ENCODE data around the gene ACKR4. TPM values are rescaled to one million over a fixed set of nuclear protein-coding genes. Genes with fewer than 3 reads are reported as not detected.

The ACKR4 gene
- total RNA-seq, 1 donor: 0.31 TPM

DNA sequence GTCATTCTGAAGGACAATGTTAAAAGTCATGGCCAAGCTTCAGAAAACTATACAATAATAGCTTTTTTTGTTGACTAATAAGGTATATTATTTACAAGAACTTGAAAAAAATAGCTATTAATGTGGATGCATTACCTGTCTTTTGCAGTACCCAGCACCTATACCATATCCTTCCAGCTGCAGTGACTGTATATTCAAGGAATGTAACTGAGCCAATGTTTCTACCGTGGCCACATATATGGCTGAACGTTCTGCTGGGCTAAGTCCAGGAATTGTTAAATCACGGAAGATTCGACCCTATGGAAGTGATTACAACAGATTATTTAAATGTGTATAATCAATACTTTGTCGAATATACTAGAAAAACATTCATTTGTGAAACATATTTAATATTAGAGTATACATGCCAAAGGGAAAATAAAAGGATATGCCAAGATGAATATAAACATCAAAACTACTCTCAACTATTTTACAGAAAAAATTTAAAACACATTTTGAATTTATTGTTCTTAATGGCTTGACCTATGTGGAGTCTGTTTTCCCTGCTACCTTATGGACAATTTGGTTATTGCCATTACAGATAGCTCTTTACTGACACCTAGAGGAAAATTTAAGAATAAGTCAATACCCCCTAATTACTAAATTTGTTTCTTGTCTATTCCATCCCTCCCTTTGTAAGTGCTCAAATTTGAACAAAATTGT is 44.9 kb downstream of the ACKR4 start:
- H3K4me3 ChIP-seq (ENCODE audit: low read length): no peak overlapping the region
- no peaks in the 10 kb centered on the region for H3K27me3 ChIP-seq (ENCODE audit: insufficient read depth, low read length)
- H3K4me1 ChIP-seq (ENCODE audit: insufficient read depth, low read length): no peaks in the 10 kb centered on the region
- no peaks in the 10 kb centered on the region for H3K9me3 ChIP-seq (ENCODE audit: low read depth, low read length)

DNA sequence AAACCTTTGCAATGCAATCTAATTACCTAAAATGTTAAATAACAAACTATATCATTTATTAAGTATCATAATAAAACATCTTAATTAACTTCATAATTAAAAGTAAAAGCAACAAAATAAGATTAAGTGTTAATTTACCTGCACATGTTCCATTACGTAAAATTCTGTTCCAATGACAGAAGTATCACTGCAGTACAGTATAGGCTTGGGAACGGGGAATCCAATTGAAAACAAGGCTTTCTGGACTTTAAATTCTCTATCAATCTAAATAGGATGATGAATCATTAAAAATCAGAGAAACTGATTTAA is 45.4 kb downstream of the ACKR4 start:
- no peaks in the 10 kb centered on the region for H3K27me3 ChIP-seq (ENCODE audit: insufficient read depth, low read length)
- no peak overlapping the region for H3K4me3 ChIP-seq (ENCODE audit: low read length)
- no peaks in the 10 kb centered on the region for H3K9me3 ChIP-seq (ENCODE audit: low read depth, low read length)
- H3K4me1 ChIP-seq (ENCODE audit: insufficient read depth, low read length): no peaks in the 10 kb centered on the region

DNA sequence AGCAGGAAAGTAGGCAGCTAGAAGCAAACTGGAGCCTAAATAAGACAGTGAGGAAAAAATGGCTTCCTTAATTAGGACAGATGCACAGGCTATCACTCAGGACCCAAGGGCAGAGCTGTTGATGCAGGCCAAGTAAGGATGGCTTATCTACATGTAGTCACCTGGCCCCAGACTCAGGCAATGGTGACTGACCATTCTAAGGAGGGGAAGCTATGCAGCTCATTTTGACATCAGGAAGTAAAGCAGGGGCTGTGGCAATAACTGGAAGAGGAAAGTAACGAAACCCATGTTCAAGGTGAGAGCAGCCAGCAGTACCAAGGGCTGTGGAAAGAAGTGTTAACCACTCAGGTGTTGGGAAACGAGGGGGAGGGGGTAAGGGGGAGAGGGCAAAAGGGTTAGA is 46.3 kb downstream of the ACKR4 start:
- H3K9me3 ChIP-seq (ENCODE audit: low read depth, low read length): no peaks in the 10 kb centered on the region
- no peaks in the 10 kb centered on the region for H3K4me1 ChIP-seq (ENCODE audit: insufficient read depth, low read length)
- no peaks in the 10 kb centered on the region for H3K27me3 ChIP-seq (ENCODE audit: insufficient read depth, low read length)
- H3K4me3 ChIP-seq (ENCODE audit: low read length): no peak overlapping the region

DNA sequence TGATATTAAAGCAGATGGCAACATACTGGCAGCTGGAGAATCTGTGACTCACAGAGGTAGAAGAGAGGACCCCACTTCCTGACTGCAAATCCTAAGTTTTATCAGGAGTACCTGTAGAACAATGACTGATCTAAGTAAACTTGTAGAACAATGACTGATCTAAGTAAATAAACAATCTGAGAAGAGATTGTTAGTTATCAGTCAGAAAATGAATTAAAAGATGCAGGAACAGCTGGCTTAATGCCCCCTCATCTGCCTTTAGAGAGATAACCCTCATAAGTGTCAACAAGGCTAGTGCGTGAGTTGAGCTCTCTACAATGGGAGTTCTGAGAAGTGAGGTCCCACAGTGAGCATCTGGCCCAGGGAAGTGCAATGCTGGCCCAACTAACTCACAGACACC is 48.0 kb downstream of the ACKR4 start:
- H3K4me3 ChIP-seq (ENCODE audit: low read length): no peak overlapping the region
- H3K9me3 ChIP-seq (ENCODE audit: low read depth, low read length): no peaks in the 10 kb centered on the region
- no peaks in the 10 kb centered on the region for H3K4me1 ChIP-seq (ENCODE audit: insufficient read depth, low read length)
- no peaks in the 10 kb centered on the region for H3K27me3 ChIP-seq (ENCODE audit: insufficient read depth, low read length)

DNA sequence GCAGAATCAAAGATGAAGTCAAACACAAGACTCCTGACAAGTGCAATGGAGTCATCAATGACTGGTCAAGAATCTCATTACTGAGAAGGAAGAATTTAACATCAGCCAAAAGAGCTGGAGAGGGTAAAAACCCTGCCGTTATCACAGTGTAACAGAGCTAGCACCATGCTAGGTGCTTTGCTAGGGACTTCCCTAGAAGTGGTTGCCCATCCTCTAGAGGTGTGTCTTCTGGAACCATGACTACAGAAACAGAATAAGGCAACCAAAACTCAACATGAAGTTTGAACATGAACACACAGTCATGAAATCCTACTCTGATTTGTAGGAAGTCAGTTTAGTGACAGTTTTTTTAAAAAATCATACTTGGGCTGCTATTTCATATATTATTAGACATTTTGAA is 53.1 kb downstream of the ACKR4 start:
- no peaks in the 10 kb centered on the region for H3K9me3 ChIP-seq (ENCODE audit: low read depth, low read length)
- H3K4me3 ChIP-seq (ENCODE audit: low read length): no peak overlapping the region
- H3K4me1 ChIP-seq (ENCODE audit: insufficient read depth, low read length): no peaks in the 10 kb centered on the region
- no peaks in the 10 kb centered on the region for H3K27me3 ChIP-seq (ENCODE audit: insufficient read depth, low read length)

Other genes with a start within 250 kb of the ACKR4 start
- 17.7 TPM for gene DNAJC13, start 179.8 kb upstream of the ACKR4 start, total RNA-seq
- 29.8 TPM for gene ACAD11, start 62.5 kb downstream of the ACKR4 start, total RNA-seq
- 18.7 TPM for gene UBA5, start 63.1 kb downstream of the ACKR4 start, total RNA-seq
- gene NPHP3, start 125.1 kb downstream of the ACKR4 start, total RNA-seq: 27.3 TPM

Data from mononuclear cell (primary cell).